Stimulated activated CD4-positive, alpha-beta T cell treated with anti-CD3 and anti-CD28 coated beads, Interleukin-4, amount 100 ng/mL, for 48 hours (primary cell): ENCODE data around the gene CBX8.

Experiments
- DNase-seq, 2 donors: peaks; one replicate each; pipeline ENCODE4 v3.0.0-alpha.2; 2020; ENCODE audit warnings: low read depth in 2 of 2

Gene CBX8

GRCh38 chr17:79792984-79793923 lies 3.6 kb downstream of the CBX8 start:
- DNase-seq, result no peak

- no peak for DNase-seq
Observed at GRCh38 chr17:79792341-79792871, 4.5 kb downstream of the CBX8 start.

GRCh38 chr17:79791735-79792161 lies 5.1 kb downstream of the CBX8 start:
- no peak for DNase-seq

- DNase-seq, result no peak
Observed at GRCh38 chr17:79790805-79791734, 5.8 kb downstream of the CBX8 start.

GRCh38 chr17:79789943-79790804 lies 6.7 kb downstream of the CBX8 start:
- no peak for DNase-seq

GRCh38 chr17:79788989-79789942 lies 7.6 kb downstream of the CBX8 start:
- DNase-seq, result no peak

GRCh38 chr17:79788455-79788854 lies 8.4 kb downstream of the CBX8 start:
- DNase-seq, result no peak

- DNase-seq, result no peak
Observed at GRCh38 chr17:79786930-79787643, 9.8 kb downstream of the CBX8 start.

- DNase-seq, result no peak
Observed at GRCh38 chr17:79785900-79786810, 10.7 kb downstream of the CBX8 start.

GRCh38 chr17:79785017-79785899 lies 11.6 kb downstream of the CBX8 start:
- DNase-seq, result no peak

- DNase-seq, result no peak
Observed at GRCh38 chr17:79784353-79785016, 12.4 kb downstream of the CBX8 start.

- DNase-seq, result no peak
Observed at GRCh38 chr17:79783891-79784290, 13.0 kb downstream of the CBX8 start.

GRCh38 chr17:79781736-79782575 lies 14.9 kb downstream of the CBX8 start:
- no peak for DNase-seq

GRCh38 chr17:79781012-79781650 lies 15.7 kb downstream of the CBX8 start:
- DNase-seq, result no peak

GRCh38 chr17:79779661-79780365 lies 17.1 kb downstream of the CBX8 start:
- no peak for DNase-seq
